Activated CD4-positive, alpha-beta memory T cell treated with anti-CD3 and anti-CD28 coated beads, Interleukin-2, amount 10 ng/mL, durations not matched to agents 7 days and 5 days (primary cell): ENCODE results near the gene FSTL4. TPM values are rescaled to one million over a fixed set of nuclear protein-coding genes. Genes with fewer than 3 reads are reported as not detected.

Experiments used
- CTCF ChIA-PET: fragments of 350-600 bp; sonication (Branson Sonifier 250); formaldehyde crosslinking; loops from one replicate; lab custom pipeline; 2021; ENCODE audit warnings: antibody characterized with exemption, inconsistent platforms; lab: Charles Lee
- POLR2A ChIA-PET: fragments of 350-600 bp; sonication (Branson Sonifier 250); formaldehyde crosslinking; loops from one replicate; lab custom pipeline; 2021; ENCODE audit warnings: antibody characterized with exemption; lab: Charles Lee
- DNase-seq: peaks from one replicate; pipeline ENCODE4 v3.0.0-alpha.2; 2020
- H3K27ac Mint-ChIP-seq: one replicate; pipeline ENCODE4 v1.8.0; 2021; ENCODE audit warnings: mild to moderate bottlenecking, mixed read lengths
- H3K27me3 Mint-ChIP-seq: one replicate; pipeline ENCODE4 v1.8.0; 2021; ENCODE audit warnings: mixed read lengths
- H3K36me3 Mint-ChIP-seq: one replicate; pipeline ENCODE4 v1.8.0; 2021; ENCODE audit warnings: low read depth, mixed read lengths
- H3K4me1 Mint-ChIP-seq: one replicate; pipeline ENCODE4 v1.8.0; 2021; ENCODE audit warnings: mixed read lengths
- H3K4me3 Mint-ChIP-seq: one replicate; pipeline ENCODE4 v1.8.0; 2021; ENCODE audit warnings: mild to moderate bottlenecking, mixed read lengths
- H3K9me3 Mint-ChIP-seq: one replicate; pipeline ENCODE4 v1.8.0; 2021; ENCODE audit warnings: mixed read lengths
- total RNA-seq, 2 experiments: library from RNA; stranded (reverse); gene quantifications; one replicate each; pipeline ENCODE4 v1.2.3, GENCODE V29; 2021

The FSTL4 gene
- total RNA-seq, 2 experiments from 2014 or later, result not detected

DNA sequence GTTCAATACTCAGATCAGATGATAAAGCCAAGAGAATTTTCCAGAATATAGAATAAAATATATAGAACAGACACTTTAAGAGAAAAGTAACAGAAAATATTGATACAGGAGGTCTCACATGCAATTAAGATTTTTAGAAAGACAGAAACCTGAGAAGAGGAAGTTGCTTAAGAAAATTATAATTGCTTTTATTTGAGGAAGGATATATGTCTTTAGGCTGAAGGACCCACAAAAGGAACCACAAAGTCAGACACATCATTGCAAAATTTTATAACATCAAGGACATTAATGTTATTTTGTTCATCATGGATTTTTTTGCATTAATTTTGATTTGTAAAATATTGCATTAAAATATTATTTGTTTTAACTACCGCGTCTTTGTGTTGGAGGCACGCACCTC, 141.5 kb downstream of the FSTL4 start:
- Mint-ChIP-seq H3K36me3 (no peaks in the 10 kb centered on the region), H3K27me3 (peaks cover 22% of the 10 kb centered on the region), H3K4me3 (no peak overlapping the region), H3K4me1 (peaks cover 2% of the 10 kb centered on the region), H3K27ac (no peak overlapping the region), H3K9me3 (no peaks in the 10 kb centered on the region)
- CTCF ChIA-PET, result no interaction called here
- no peak for DNase-seq
- POLR2A ChIA-PET, result no interaction called here

DNA sequence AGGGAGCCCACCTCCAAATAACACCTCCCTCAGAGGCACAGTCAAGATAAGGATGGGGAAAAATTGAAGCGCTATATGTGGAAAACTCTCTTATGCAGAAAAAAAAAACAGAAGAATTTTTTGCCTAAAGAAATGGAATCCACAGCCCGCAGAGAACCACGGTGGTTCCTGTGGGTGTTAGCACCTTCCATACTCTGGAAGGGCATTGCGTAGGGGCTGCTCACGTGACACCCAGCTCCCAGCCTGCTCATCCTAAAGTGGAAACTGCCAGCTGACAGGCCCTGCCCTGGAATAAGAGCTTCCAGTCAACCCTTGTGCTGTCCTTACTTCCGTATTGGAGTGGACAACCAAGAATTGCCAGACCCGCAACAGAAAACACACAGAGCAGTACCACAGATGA, 142.5 kb downstream of the FSTL4 start:
- peaks cover 6% of the 10 kb centered on the region for H3K4me1 Mint-ChIP-seq
- H3K4me3 Mint-ChIP-seq, result no peak overlapping the region
- ChIA-PET POLR2A (no interaction called here), CTCF (no interaction called here)
- DNase-seq, result no peak
- H3K27me3 Mint-ChIP-seq, result peaks cover 17% of the 10 kb centered on the region
- no peaks in the 10 kb centered on the region for H3K36me3 Mint-ChIP-seq
- no peaks in the 10 kb centered on the region for H3K9me3 Mint-ChIP-seq
- H3K27ac Mint-ChIP-seq, result no peak overlapping the region

DNA sequence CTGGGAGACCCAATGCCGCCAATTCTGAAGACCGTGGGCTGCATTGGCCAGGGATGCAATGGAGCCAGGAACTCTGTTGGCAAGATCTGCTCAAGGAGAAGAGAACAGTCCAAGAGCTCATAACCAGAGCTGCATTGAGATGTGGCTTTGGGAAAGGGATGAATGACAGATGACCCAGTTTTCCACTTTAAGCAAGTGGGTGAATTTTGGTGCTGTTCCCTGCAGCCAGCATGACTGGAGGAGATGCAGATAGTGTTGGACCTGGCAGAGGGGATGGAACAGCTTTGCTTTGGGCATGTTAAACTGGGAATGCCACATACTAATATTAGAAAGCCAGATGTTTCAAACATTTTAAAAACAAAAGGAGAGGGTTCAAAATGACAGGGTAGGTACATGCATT, 143.1 kb downstream of the FSTL4 start:
- Mint-ChIP-seq H3K36me3 (no peaks in the 10 kb centered on the region), H3K4me1 (peaks cover 6% of the 10 kb centered on the region), H3K27me3 (peaks cover 14% of the 10 kb centered on the region), H3K27ac (no peak overlapping the region), H3K4me3 (no peak overlapping the region), H3K9me3 (no peaks in the 10 kb centered on the region)
- CTCF ChIA-PET, result no interaction called here
- POLR2A ChIA-PET, result no interaction called here
- no peak for DNase-seq

GRCh38 chr5:133468596-133468995, 143.7 kb downstream of the FSTL4 start:
- no peak for DNase-seq
- Mint-ChIP-seq H3K4me1 (peaks cover 6% of the 10 kb centered on the region), H3K27ac (no peak overlapping the region), H3K9me3 (no peaks in the 10 kb centered on the region), H3K27me3 (peaks cover 10% of the 10 kb centered on the region), H3K36me3 (no peaks in the 10 kb centered on the region), H3K4me3 (no peak overlapping the region)
- ChIA-PET POLR2A (no interaction called here), CTCF (interaction anchor here (1.1 kb wide), 1 partner anchor 45 kb away, joined by 3 read pairs; no protein-coding TSS in a partner anchor)

DNA sequence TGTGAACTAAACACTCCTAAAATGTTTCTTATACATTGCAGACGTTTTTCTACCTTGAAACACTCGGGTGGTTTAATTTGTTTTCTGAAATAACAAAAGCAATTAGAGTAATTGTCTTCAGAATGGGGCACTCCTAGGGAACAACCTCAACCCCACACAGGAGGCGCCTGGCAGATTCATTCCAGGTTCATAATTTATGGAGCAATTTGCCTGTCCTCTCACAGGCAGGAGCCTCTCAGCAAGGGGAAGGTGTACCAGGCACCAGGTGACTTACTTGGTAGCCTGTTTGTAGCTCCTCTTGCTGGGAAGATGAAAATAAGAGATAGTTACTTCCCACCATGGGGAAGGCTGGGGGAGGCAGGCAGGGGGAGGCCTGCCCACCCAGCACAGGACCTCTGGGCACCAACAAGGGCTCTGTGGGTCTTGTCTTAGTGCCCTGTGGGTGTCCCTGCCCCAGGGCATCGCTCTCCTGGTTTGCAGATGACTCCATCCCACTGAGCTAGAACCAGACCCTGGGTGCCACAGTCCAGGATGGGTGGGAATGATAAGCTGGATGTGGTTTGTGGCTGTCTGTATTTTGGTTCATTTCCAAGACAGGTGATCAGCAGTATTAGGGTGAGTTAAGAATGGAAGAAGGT, 144.4 kb downstream of the FSTL4 start:
- CTCF ChIA-PET, result interaction anchor here (1.1 kb wide), 1 partner anchor 44 kb away, joined by 3 read pairs; no protein-coding TSS in a partner anchor
- Mint-ChIP-seq H3K4me3 (no peak overlapping the region), H3K9me3 (no peaks in the 10 kb centered on the region), H3K27me3 (peaks cover 10% of the 10 kb centered on the region), H3K4me1 (peaks cover 6% of the 10 kb centered on the region), H3K27ac (no peak overlapping the region), H3K36me3 (no peaks in the 10 kb centered on the region)
- POLR2A ChIA-PET, result no interaction called here
- DNase-seq, result no peak

- CTCF ChIA-PET, result no interaction called here
- Mint-ChIP-seq H3K4me1 (peaks cover 6% of the 10 kb centered on the region), H3K27ac (no peak overlapping the region), H3K36me3 (no peaks in the 10 kb centered on the region), H3K27me3 (peaks cover 10% of the 10 kb centered on the region), H3K4me3 (no peak overlapping the region), H3K9me3 (no peaks in the 10 kb centered on the region)
- DNase-seq, result no peak
- POLR2A ChIA-PET, result no interaction called here
These were observed 145.0 kb downstream of the FSTL4 start for GRCh38 chr5:133467335-133467779.

DNA sequence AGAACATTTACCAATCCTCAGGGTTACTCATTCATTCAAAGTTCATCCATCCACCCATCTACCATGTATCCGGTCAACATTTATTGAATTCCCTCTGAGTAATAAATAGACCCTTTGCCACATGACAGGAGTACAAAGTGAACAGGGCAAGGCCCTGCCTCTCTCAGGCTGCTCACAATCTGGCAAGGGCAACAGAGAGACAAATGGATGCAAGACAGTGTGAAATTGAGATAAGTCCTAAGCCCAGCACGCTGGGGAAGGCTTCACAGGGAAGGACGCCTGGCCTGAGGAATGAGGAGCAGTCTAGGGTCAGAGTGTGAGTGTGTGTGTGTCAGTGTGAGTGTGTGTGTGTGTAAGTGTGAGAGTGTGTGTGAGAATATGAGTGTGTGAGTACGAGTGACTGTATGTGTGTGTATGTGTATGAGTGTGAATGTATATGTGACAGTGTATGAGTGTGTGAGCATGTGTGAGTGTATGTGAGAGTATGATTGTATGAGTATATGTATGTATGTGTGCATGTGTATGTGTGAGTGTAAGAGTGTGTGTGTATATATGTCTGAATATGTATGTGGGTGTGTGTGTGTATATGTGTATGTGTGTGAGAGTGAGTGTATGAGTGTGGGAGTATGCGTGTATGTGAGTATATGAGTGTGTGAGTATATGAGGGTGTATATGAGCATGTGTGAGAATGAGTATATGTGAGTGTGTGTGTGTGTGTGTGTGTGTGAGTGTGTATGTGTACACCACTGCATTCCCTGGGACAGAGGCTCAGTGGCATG, 145.6 kb downstream of the FSTL4 start:
- ChIA-PET CTCF (no interaction called here), POLR2A (no interaction called here)

GRCh38 chr5:133464013-133464412, 148.3 kb downstream of the FSTL4 start:
- DNase-seq, result no peak
- Mint-ChIP-seq H3K27me3 (peaks cover 1% of the 10 kb centered on the region), H3K36me3 (no peaks in the 10 kb centered on the region), H3K27ac (no peak overlapping the region), H3K4me1 (peaks cover 8% of the 10 kb centered on the region), H3K9me3 (no peaks in the 10 kb centered on the region), H3K4me3 (no peak overlapping the region)
- POLR2A ChIA-PET, result no interaction called here
- CTCF ChIA-PET, result interaction anchor here (2.7 kb wide), 1 partner anchor 40 kb away, joined by 5 read pairs; no protein-coding TSS in a partner anchor

More for the DNA sequence above, 145.6 kb downstream of the FSTL4 start:
- Mint-ChIP-seq H3K27me3 (peaks cover 5% of the 10 kb centered on the region), H3K4me3 (no peak overlapping the region), H3K9me3 (no peaks in the 10 kb centered on the region), H3K4me1 (peaks cover 6% of the 10 kb centered on the region), H3K27ac (no peak overlapping the region), H3K36me3 (no peaks in the 10 kb centered on the region)
- DNase-seq, result no peak

DNA sequence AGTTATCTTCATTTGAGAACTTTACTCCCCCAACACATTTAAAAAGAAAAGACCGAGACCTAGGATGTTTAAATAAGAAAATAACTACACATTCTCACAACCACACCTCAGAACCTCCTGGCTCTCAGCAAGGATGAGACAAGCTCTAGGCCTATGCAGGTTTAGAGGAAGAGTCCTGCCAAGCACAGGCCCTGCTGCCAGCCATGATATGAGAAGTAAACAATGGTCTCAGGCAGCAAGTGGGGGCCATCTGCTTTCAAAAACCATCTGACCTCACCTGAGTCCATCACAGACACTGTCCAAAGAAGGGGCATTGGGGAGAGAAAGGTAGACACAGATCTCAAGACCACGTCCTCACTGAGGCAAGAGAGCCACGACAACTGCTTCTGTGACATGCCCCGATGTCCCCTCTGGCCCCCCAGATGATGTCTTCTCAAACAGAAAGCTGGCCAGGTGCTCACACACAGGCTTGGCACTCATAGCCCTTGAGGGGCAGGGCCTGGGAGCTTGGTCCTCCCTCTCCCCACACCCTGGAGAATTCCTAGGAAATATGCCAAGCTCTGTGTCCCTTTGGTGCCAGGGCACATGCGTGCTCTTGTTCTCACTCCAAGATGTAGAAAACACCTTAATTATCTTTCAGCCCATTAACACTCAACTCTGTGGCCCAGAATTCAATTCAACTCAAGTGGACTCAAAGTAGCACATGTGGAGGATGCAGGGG, 150.4 kb downstream of the FSTL4 start:
- no peak for DNase-seq
- Mint-ChIP-seq H3K4me3 (no peak overlapping the region), H3K36me3 (no peaks in the 10 kb centered on the region), H3K4me1 (peaks cover 13% of the 10 kb centered on the region), H3K27me3 (no peaks in the 10 kb centered on the region), H3K27ac (no peak overlapping the region), H3K9me3 (no peaks in the 10 kb centered on the region)
- POLR2A ChIA-PET, result no interaction called here
- CTCF ChIA-PET, result interaction anchor here (2.7 kb wide), 1 partner anchor 38 kb away, joined by 5 read pairs; no protein-coding TSS in a partner anchor

DNA sequence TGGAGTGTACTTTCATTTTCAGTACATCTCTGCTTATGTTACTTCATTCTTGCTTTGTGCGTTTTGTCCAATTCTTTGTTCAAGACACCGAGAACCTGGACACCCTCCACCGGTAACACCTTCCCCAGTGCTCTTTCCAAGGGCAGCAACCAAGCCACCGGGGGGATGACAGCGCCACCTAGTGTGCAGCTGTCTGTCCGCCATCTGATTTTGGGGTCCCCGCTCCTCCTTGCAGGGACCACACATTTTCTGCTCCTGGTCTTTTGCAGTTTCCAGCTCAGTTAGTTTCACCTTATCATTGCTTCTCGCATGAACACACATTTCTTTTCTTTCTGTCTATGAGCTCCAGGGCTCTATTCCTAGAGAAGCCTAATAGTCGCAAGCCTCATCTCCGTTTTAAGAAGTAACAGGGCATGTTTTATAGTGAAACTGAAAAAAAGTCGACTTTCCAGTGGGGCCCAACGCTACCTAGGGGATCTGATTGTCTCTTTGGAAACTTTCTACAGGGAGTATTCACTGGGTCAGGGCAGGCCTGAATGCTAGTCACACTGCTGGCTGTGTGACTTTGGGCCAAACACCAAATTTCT, 152.1 kb downstream of the FSTL4 start:
- no peak overlapping the region for H3K4me3 Mint-ChIP-seq
- H3K4me1 Mint-ChIP-seq, result peaks cover 7% of the 10 kb centered on the region
- H3K9me3 Mint-ChIP-seq, result no peaks in the 10 kb centered on the region
- no peaks in the 10 kb centered on the region for H3K36me3 Mint-ChIP-seq
- no peak overlapping the region for H3K27ac Mint-ChIP-seq
- ChIA-PET POLR2A (no interaction called here), CTCF (interaction anchor here (0.6 to 1.5 kb wide), 4 partner anchors 36 to 487 kb away, joined by 3 to 6 read pairs (median 4); no protein-coding TSS in a partner anchor)
- DNase-seq, result peak; percentile 40
- H3K27me3 Mint-ChIP-seq, result no peaks in the 10 kb centered on the region

DNA sequence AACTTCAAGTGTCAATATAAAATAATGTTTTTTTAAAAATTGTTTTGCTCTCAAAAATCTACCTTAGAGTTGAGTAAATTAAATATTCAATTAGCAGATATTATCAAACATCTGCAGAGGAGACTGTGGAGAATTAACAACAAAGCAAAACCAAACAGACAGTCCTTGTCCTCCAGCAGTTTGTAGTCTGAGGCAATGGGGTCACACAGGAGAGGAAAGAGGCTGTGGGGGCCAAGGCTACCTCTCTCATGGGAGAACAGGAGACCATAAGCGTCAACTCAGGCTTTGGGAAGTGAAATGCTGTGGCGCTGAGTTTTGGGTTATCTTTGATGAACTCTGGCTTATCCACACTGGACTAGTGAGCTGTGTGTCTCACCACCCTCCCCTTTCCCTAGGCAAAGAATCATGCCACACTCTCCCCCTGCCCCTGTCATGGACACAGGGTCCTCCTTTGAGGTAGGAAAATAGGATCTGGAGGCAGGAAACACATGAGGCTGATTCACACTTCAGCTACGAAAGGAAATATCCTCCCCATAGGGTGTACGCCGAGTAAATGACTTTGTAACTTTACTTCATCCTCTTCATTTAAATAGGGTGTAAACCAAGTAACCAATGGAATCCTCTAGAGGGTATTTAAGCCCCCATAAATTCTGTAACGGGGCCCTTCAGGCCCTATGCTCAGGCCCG, 152.7 kb downstream of the FSTL4 start:
- no peak overlapping the region for H3K4me3 Mint-ChIP-seq
- no peaks in the 10 kb centered on the region for H3K9me3 Mint-ChIP-seq
- H3K36me3 Mint-ChIP-seq, result no peaks in the 10 kb centered on the region
- no peak overlapping the region for H3K27ac Mint-ChIP-seq
- ChIA-PET POLR2A (no interaction called here), CTCF (interaction anchor here (1.2 to 1.5 kb wide), 3 partner anchors 36 to 349 kb away, joined by 3 to 5 read pairs (median 4); no protein-coding TSS in a partner anchor)
- no peak for DNase-seq
- H3K27me3 Mint-ChIP-seq, result no peaks in the 10 kb centered on the region
- H3K4me1 Mint-ChIP-seq, result peaks cover 7% of the 10 kb centered on the region

GRCh38 chr5:133458435-133458834, 153.9 kb downstream of the FSTL4 start:
- ChIA-PET CTCF (no interaction called here), POLR2A (no interaction called here)
- no peak for DNase-seq
- no peaks in the 10 kb centered on the region for H3K36me3 Mint-ChIP-seq
- no peak overlapping the region for H3K27ac Mint-ChIP-seq
- no peaks in the 10 kb centered on the region for H3K27me3 Mint-ChIP-seq
- H3K9me3 Mint-ChIP-seq, result no peaks in the 10 kb centered on the region
- H3K4me1 Mint-ChIP-seq, result peaks cover 7% of the 10 kb centered on the region
- no peak overlapping the region for H3K4me3 Mint-ChIP-seq
